K562 (cell line): ENCODE results near the gene MGAT4B. TPM values are rescaled to one million over a fixed set of nuclear protein-coding genes. Genes with fewer than 3 reads are reported as not detected.

Experiments used
- ATAC-seq: fragments of 200-7000 bp; cut with Tn5 transposase; 3 replicates; pipeline ENCODE4 v1.9.1; 2020; ENCODE audit warnings: moderate library complexity
- BruUV-seq: library from RNA; stranded (reverse); fragments of 400-500 nt; replicated peaks from 2 replicates; lab custom pipeline; 2021; lab: Mats Ljungman, UMichigan
- CTCF ChIA-PET: fragments of 300-600 bp; formaldehyde crosslinking; extraction: SDS; loops from one replicate; lab custom pipeline; 2021; ENCODE audit warnings: low intra/inter-chr PET ratio; lab: Yijun Ruan, JAX
- POLR2A ChIA-PET: fragments of 300-600, 350-650 bp; sonication (Branson Sonifier 250); formaldehyde crosslinking; extraction: SDS; loops from one replicate; lab custom pipeline; 2021; ENCODE audit warnings: antibody characterized with exemption, inconsistent platforms; lab: Yijun Ruan, JAX
- DNase-seq, 4 experiments: peaks; one replicate each; pipeline versions ENCODE4 v3.0.0 to v3.0.0-alpha.2; 2011 to 2018; ENCODE audit warnings: low spot score in 3 of 4, mixed read lengths in 3 of 4; ENCODE audit errors: extremely low read depth in 1 of 4
- FAIRE-seq: peaks from 2 replicates; lab custom pipeline; 2011; peaks lifted over from hg19 to GRCh38; lab: Jason Lieb, UNC
- H2AFZ ChIP-seq: 2 replicates; pipeline ENCODE4 v1.6.0; 2011; ENCODE audit warnings: low read depth, low read length, control low read depth, inconsistent platforms
- H3K27ac ChIP-seq: fragments of 200-600 bp; 3 replicates; pipeline ENCODE4 v1.8.0; 2011; ENCODE audit warnings: low read depth, mild to moderate bottlenecking, control low read depth, inconsistent platforms, low read length, moderate library complexity, mixed read lengths; ENCODE audit errors: extremely low read depth
- H3K27me3 ChIP-seq, 2 experiments: fragments of 300-600 bp in 1 of 2; 2 replicates in 1 of 2; 3 replicates in 1 of 2; pipeline versions ENCODE4 v1.6.0 to v1.8.0; 2011; ENCODE audit warnings: inconsistent platforms in 2 of 2, low read length in 2 of 2, mild to moderate bottlenecking in 1 of 2, mixed read lengths in 1 of 2, moderate library complexity in 1 of 2; ENCODE audit not compliant: control insufficient read depth in 2 of 2, insufficient read depth in 2 of 2
- H3K36me3 ChIP-seq: fragments of 300-600 bp; 3 replicates; pipeline ENCODE4 v1.8.0; 2011; ENCODE audit warnings: mild to moderate bottlenecking, low read length, inconsistent platforms; ENCODE audit not compliant: control insufficient read depth, insufficient read depth
- H3K4me1 ChIP-seq, 2 experiments: fragments of 200-600 bp in 1 of 2; replicated peaks in 1 of 2; 2 replicates in 1 of 2; 3 replicates in 1 of 2; pipeline versions ENCODE4 v1.5.1 to v1.8.0; 2011; ENCODE audit warnings: inconsistent platforms in 2 of 2, low read length in 2 of 2, mild to moderate bottlenecking in 1 of 2, mixed read lengths in 1 of 2, moderate library complexity in 1 of 2; ENCODE audit not compliant: control insufficient read depth in 2 of 2, insufficient read depth in 2 of 2
- H3K4me2 ChIP-seq: 2 replicates; pipeline ENCODE4 v1.6.1; 2011; ENCODE audit warnings: low read length, control low read depth, inconsistent platforms, mixed read lengths; ENCODE audit not compliant: insufficient read depth
- H3K4me3 ChIP-seq: fragments of 200-600 bp; sonication (generic), shearing (Covaris generic); 2 replicates; pipeline ENCODE4 v1.5.1; 2016; ENCODE audit warnings: control low read depth, inconsistent platforms
- H3K79me2 ChIP-seq: fragments of 200-600 bp; 3 replicates; pipeline ENCODE4 v1.8.0; 2011; ENCODE audit warnings: low read length, inconsistent platforms; ENCODE audit not compliant: control insufficient read depth, insufficient read depth
- H3K9ac ChIP-seq, 2 experiments: 2 replicates each; pipeline versions ENCODE4 v1.6.0 to v1.6.1; 2011; ENCODE audit warnings: low read depth in 2 of 2, low read length in 2 of 2, control low read depth in 1 of 2, inconsistent platforms in 1 of 2, mild to moderate bottlenecking in 1 of 2, mixed read lengths in 1 of 2; ENCODE audit not compliant: insufficient read depth in 1 of 2
- H3K9me1 ChIP-seq: one replicate; pipeline ENCODE4 v1.6.0; 2011; ENCODE audit warnings: inconsistent platforms, mild to moderate bottlenecking, low read length, moderate library complexity; ENCODE audit not compliant: control insufficient read depth, insufficient read depth
- H3K9me3 ChIP-seq: replicated peaks from 2 replicates; pipeline ENCODE4 v1.5.1; 2011; ENCODE audit warnings: low read depth, low read length, inconsistent platforms; ENCODE audit not compliant: control insufficient read depth, insufficient read depth
- H4K20me1 ChIP-seq: replicated peaks from 2 replicates; pipeline ENCODE4 v1.6.1; 2011; ENCODE audit warnings: low read length, inconsistent platforms, mixed read lengths; ENCODE audit not compliant: control insufficient read depth, insufficient read depth
- CXXC5 ChIP-seq: fragments of 250-450 bp; sonication (Bioruptor Pico); IDR thresholded peaks from 2 replicates; pipeline ENCODE4 v1.8.0; 2022; ENCODE audit warnings: inconsistent platforms, mild to moderate bottlenecking, moderate library complexity
- GTF2A2 ChIP-seq: IDR thresholded peaks from 2 replicates; pipeline ENCODE4 v1.6.1; 2016; ENCODE audit warnings: mild to moderate bottlenecking, missing genetic modification characterization, missing compliant biosample characterization
- MECOM ChIP-seq: fragments of 250-450 bp; sonication (Bioruptor Pico); IDR thresholded peaks from 2 replicates; pipeline ENCODE4 v1.8.0; 2022; ENCODE audit warnings: inconsistent platforms
- POLR2G ChIP-seq: fragments of 200-400 bp; formaldehyde crosslinking; IDR thresholded peaks from 2 replicates; pipeline ENCODE4 v1.6.1; 2017; ENCODE audit warnings: low read depth, mild to moderate bottlenecking, antibody characterized with exemption, low read length, moderate library complexity
- RAD51 ChIP-seq: fragments of 450-650 bp; IDR thresholded peaks from 2 replicates; pipeline ENCODE4 v1.7.1; 2016; ENCODE audit warnings: low read depth, mild to moderate bottlenecking, borderline replicate concordance
- SOX6 ChIP-seq: fragments of 450-650 bp; IDR thresholded peaks from 2 replicates; pipeline ENCODE4 v1.6.1; 2014; ENCODE audit warnings: mild to moderate bottlenecking
- ZNF668 ChIP-seq: fragments of 250-450 bp; sonication (Bioruptor Pico); IDR thresholded peaks from 2 replicates; pipeline ENCODE4 v1.8.0; 2022; ENCODE audit warnings: mild to moderate bottlenecking, inconsistent platforms
- ZNF740 ChIP-seq, 3 experiments: fragments of 200-800 bp in 1 of 3; sonication (Bioruptor generic) in 1 of 3; sonication (generic) in 1 of 3; formaldehyde crosslinking in 1 of 3; IDR thresholded peaks; 2 replicates each; pipeline versions ENCODE4 v1.6.1 to v1.8.0; 2016 to 2022; ENCODE audit warnings: mild to moderate bottlenecking in 2 of 3, missing compliant biosample characterization in 2 of 3, missing genetic modification characterization in 2 of 3, missing genetic modification reagents in 1 of 3
- WGBS: fragments of 100-300 bp; shearing (Covaris generic); methylation state at CpG from one replicate; pipeline ENCODE4 v1.1.6; 2016; ENCODE audit warnings: low coverage, mixed read lengths; ENCODE audit not compliant: insufficient coverage; ENCODE audit errors: missing lambda C conversion rate; 5-methylcytosine and 5-hydroxymethylcytosine counted together
- in situ Hi-C: fragments of 300-500 bp; cut with MboI; formaldehyde crosslinking; loops from 4 replicates; pipeline ENCODE4 v1.15.0; 2018; ENCODE audit warnings: inconsistent platforms, mixed read lengths
- intact Hi-C: fragments of 100-400 bp; cut with micrococcal nuclease; formaldehyde crosslinking; loops from 2 replicates; pipeline ENCODE4 v1.14.2; 2022
- polyA plus RNA-seq, 8 experiments: library from polyadenylated mRNA; depleted of rRNA in 4 of 8; stranded (reverse) in 5 of 8; unstranded in 3 of 8; fragments of >200 nt; fragmentation: Nextera tagmentation in 2 of 8; fragmentation: Illumina TruSeq in 1 of 8; extraction: Ambion mirVana in 2 of 8; extraction: Trizol in 1 of 8; gene quantifications; 2 replicates each; pipeline versions ENCODE4 v1.2.1 to v1.2.3, GENCODE V29; 2011 to 2014; ENCODE audit warnings: inconsistent platforms in 1 of 8, missing spikeins in 1 of 8
- total RNA-seq, 7 experiments: library from RNA; depleted of rRNA in 6 of 7; stranded (reverse); fragments of >200 nt in 6 of 7; fragmentation: Illumina TruSeq in 2 of 7; extraction: Trizol in 2 of 7; gene quantifications; 2 replicates each; pipeline versions ENCODE4 v1.2.1 to v1.2.3, GENCODE V29; 2011 to 2021; ENCODE audit warnings: low replicate concordance in 1 of 7
- TF ChIP-seq, protein P1 (sequence below): fragments of 450-650 bp; formaldehyde crosslinking; IDR thresholded peaks from 2 replicates; pipeline ENCODE4 v1.4.0; 2020; ENCODE audit warnings: mild to moderate bottlenecking, mixed read lengths

Gene MGAT4B
- total and polyA plus RNA-seq, 9 of the 15 experiments (the other 6 are each of a cell fraction or from before 2014, with no cell fraction given), result 0.34 to 133 (median 75.4) TPM

- Histone ChIP-seq H3K4me2 (no peak overlapping the region), H2AFZ (no peak overlapping the region), H3K27me3 (no peaks in the 10 kb centered on the region), H3K79me2 (no peaks in the 10 kb centered on the region; the same call in 2 of the 3 replicates), H3K9ac (no peak overlapping the region), H3K9me3 (no peaks in the 10 kb centered on the region), H3K27ac (no peak overlapping the region), H3K9me1 (no peaks in the 10 kb centered on the region), H4K20me1 (peaks cover 4% of the 10 kb centered on the region; the same call in 1 of the 2 replicates), H3K4me1 (peaks cover 0 to 19% of the 10 kb centered on the region in 2 experiments; a peak in 3 of 5 replicates), H3K4me3 (no peak overlapping the region), H3K36me3 (peaks cover 79% of the 10 kb centered on the region)
- no peak for ATAC-seq
- CTCF ChIA-PET, result no interaction called here
- no peak for FAIRE-seq
- peak in 2 of 4 experiments; percentile 35 to 39 for DNase-seq
- no TSS peak for BruUV-seq
- intact Hi-C loops, result no loop called here
- 78% methylated on average over 5 of the region's 8 CpGs for WGBS
- in situ Hi-C loops, result no loop called here
- POLR2A ChIA-PET, result interaction anchor here (3.3 kb wide), 1 partner anchor 12 kb away, joined by 15 read pairs; no protein-coding TSS in a partner anchor
- TF ChIP-seq ZNF668 (CRISPR knock-in tag), result no peak
- TF ChIP-seq CXXC5 (CRISPR knock-in tag), result no peak
- TF ChIP-seq, protein P1, sequence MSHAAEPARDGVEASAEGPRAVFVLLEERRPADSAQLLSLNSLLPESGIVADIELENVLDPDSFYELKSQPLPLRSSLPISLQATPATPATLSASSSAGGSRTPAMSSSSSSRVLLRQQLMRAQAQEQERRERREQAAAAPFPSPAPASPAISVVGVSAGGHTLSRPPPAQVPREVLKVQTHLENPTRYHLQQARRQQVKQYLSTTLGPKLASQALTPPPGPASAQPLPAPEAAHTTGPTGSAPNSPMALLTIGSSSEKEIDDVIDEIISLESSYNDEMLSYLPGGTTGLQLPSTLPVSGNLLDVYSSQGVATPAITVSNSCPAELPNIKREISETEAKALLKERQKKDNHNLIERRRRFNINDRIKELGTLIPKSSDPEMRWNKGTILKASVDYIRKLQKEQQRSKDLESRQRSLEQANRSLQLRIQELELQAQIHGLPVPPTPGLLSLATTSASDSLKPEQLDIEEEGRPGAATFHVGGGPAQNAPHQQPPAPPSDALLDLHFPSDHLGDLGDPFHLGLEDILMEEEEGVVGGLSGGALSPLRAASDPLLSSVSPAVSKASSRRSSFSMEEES (CRISPR knock-in tag), result no peak
- TF ChIP-seq GTF2A2 (tag), result no peak
- TF ChIP-seq RAD51, result no peak
- no peak for TF ChIP-seq MECOM (CRISPR knock-in tag)
- 0 out of 2 replicates have a peak, but pooled peaks have one; percentile 33 for TF ChIP-seq POLR2G
- no peak for TF ChIP-seq SOX6
- TF ChIP-seq ZNF740 (CRISPR knock-in tag; IDR thresholded peaks at IDR 0.05), result no peak
- TF ChIP-seq ZNF740 (tag; IDR thresholded peaks at IDR 0.05), result 0 out of 4 replicates have a peak, but pooled peaks of 1 of the 2 experiments have one; percentile 30
These were observed 27.5 kb upstream of the MGAT4B start for GRCh38 chr5:179834120-179834519.
